NCI-H146 treated with DMSO at 0.1 percent for 48 hours (cell line): ENCODE results near the gene INAFM2.

Experiments used
- DNase-seq: peaks from one replicate; lab custom pipeline; 2025; ENCODE audit not compliant: unreplicated experiment; lab: John Stamatoyannopoulos, UW

INAFM2 gene

DNA sequence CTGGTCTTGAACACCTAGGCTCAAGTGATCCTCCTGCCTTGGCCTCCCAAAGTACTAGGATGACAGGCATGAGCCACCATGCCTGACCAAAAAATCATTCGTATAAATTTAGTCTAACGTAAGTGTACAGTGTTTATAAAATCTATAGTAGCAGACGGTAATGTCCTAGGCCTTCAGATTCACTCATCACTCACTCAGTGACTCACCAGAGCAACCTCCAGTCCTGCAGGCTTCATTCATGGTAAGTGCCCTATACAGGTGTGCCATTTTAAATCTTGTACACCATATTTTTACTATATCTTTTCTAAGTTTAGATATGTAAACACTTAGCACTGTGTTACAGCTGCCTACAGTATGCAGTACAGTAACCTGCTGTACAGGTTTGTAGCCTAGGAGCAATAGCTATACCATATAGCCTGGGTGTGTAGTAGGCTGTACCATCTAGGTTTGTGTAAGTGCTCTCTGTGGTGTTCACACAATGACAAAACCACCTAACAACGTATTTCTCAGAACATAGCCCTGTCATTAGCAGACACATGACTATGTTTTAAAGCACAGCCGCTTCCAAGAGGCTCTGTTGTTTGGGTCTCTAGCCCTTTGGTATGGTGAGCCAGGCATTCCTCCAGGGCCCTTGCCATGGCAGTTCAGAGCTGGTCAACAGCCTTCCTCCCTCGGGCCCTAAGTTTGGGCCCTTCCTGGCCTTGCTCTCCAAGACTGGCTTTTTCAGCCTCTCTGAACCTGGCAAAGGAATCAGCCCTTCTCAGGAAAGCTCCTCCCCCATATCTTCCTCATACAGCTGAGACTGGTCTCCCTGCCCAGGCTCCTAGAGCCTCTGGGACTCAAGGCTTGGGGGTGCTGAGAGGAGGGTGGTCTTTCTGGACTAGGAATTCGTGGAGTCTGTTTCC, 19.2 kb downstream of the INAFM2 start:
- no peak for DNase-seq

DNA sequence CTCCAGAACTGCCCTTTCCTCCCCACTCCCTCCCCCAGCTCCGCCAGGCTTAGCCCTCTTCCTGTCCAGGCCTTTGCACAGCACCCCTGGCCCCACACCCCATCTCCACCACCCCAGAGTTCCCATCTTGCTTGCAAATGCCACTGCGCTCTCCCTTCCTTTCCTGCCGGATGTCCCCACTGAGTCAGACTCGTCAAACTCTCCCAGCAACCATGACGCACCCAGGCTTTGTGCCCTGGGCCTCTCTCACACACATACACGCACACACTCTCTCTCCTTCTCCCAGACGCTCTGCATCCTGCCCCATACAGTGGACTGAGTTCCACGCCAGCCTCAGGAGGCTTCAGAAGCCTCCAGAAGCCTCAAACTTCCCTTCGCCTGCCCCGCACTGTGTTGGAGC, 20.0 kb downstream of the INAFM2 start:
- DNase-seq: no peak

GRCh38 chr15:40344217-40344616, 20.7 kb downstream of the INAFM2 start:
- no peak for DNase-seq

- peak; percentile 25 for DNase-seq
Measured at GRCh38 chr15:40344631-40345120, 21.2 kb downstream of the INAFM2 start.

GRCh38 chr15:40345225-40345866, 21.9 kb downstream of the INAFM2 start:
- DNase-seq: no peak

GRCh38 chr15:40345867-40346578, 22.5 kb downstream of the INAFM2 start:
- no peak for DNase-seq

DNA sequence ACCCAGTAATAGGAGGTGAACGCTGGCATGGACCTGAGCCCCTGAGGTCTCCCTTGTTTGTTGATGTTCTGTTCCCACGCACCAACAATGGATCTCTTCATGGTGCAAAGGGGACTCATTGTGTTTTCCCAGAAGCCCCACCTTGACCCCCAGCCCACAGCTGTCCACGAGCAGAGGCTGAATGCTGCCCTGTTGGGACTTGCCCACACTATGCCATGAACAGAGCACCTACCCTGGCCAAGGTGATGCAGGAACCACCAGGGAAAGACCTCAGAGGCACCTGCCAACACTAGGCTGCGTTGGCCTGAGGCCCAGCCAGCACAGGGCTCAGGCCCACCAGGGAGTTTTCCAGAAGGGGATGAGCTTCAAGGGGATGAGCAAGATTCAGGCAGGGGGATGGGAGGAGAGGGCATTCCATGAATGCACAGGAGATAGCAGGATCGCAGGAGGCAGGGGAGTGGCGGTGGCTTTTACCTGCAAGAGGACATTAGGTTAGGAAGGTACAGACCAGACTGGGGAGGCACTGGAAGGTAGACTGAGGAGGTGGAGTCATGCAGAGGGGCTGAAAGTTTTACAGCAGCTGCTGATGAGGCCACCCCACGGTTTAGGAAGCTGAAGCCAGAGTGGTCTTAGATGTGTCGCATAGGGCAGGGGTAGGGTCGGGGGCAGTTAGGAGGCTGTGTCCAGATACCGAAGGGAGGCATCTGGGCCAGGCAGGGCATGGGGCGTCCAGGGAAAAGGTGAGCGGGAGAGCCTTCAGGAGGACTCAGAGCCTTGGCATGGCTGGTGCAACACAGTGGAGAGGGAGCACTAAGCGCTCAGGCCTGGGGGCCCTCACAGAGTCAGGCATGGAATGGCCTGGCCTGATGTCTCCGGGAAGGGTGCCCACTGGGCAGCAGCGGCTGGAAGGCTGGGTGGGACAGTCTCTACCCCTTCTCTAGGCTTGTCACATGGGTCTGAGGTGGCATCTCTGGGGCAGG, 23.4 kb downstream of the INAFM2 start:
- DNase-seq: no peak

GRCh38 chr15:40347559-40348473, 24.3 kb downstream of the INAFM2 start:
- DNase-seq: no peak

GRCh38 chr15:40348474-40348870, 25.0 kb downstream of the INAFM2 start:
- no peak for DNase-seq

DNA sequence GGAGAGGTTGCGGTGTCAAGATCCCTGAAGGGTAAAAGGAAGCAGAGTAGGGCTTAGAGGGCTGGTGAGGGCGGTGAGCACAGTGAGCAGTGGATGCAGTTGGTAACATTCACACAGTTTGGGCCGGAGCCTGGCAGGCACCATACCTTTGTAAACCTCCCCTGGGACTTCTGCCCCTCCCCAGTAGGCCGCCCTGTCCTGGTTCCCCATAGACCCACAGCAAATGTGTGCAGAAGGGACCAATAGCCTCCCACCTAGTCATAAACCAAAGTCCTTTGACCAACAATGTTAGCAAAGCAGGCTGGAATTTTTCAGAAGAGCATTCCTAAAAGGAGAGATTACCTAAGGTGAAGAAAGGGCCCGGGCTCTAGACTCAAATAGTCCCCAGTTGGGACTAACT, 25.7 kb downstream of the INAFM2 start:
- no peak for DNase-seq

DNA sequence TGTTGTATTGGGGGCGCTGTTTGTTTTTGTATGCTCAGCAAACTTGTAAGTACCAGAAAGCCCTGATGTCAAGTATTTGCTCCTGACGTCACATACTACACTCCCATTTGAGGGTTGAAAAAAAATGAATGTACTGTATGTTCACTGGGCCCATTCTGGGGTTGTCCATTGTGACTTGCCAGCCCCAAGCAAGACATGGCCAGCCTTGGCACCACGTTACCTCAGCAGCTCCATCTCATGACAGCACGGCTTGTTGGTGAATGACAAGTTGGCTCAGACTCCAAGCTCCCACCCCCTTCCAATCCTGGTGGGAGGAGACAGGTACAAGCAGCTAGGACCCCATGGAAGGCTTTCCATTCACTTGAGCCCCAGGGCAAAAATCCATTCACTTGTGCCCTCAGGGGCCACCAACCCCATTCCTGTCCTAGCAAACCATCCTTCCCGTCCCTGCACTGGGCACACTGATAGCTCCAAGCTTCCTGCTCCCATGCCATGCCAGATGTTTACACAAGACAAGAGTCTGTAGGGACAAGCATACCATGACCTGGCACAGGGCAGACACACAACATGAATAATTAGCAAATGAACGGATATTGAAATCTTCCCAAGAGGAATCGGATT, 28.9 kb downstream of the INAFM2 start:
- DNase-seq: no peak

DNA sequence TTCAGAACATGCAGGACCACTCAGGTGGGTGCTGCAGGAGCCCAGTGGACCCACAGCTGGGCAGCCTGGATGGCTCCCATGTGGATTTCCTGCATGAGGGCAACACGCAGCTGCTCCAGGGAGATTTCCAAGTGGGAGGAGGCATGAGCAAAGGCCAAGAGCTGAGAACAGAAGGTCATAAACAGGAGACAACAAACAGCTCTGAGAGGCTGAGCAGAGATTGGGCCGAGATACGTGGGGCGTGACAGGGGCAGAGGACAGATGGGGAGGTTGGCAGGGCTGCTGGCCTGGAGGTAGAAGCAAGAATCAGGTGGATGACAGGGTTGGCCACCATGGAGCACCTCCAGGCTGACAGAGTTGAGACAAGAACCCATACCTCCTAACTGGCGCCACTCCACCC, 30.2 kb downstream of the INAFM2 start:
- no peak for DNase-seq

GRCh38 chr15:40354408-40355171, 31.1 kb downstream of the INAFM2 start:
- DNase-seq: no peak

- no peak for DNase-seq
Measured at GRCh38 chr15:40355976-40356585, 32.6 kb downstream of the INAFM2 start.

DNA sequence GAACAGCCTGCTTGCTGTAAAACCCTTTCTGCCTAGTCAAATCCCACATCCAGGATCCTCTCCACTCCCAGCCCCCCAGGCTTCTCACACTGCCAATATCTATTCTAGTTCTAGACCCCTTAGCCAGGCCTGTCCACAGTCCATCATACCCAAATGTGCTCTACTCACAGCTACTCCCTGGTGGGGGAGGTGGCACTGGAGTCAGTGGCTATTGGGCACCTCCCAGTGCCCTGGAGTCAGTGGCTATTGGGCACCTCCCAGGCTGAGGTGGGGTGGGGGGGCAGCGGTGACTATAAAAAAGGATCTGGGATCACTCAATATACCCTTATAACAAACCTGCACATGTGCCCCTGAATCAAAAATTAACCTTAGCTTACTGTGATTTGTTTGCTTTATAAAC, 33.8 kb downstream of the INAFM2 start:
- no peak for DNase-seq

DNA sequence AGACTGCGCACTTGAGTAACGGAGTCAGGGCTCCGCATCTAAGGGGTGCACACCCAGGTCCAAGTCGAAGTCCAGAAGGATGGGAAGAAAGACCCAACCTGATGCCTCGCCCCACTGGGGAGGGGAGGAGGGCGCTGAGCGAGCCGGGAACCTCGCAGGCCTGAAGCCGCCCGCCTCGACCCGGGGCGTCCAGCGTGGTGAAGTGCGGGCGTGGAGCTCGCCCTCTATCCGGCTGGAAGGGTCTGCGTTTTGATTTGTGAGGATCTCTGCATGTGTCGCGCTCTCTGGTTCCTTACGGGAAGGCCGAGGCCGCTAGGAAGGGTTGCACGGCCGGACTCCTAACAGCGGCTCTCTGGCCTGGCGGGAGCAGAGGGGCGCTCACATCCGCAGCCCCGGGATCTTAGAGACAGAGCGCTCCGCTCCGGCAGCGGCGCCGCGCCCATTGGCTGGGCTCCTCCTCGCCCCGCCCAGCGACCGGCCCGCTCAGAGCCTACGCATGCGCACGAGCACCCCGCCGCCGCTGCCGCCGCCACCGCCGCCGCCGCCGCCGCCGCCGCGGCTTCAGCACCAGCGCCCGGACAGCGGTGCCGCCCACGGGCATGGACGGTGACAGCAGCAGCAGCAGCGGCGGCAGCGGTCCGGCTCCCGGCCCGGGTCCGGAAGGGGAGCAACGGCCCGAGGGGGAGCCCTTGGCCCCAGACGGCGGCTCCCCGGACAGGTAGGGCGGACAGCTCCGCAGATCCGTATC, 34.4 kb downstream of the INAFM2 start, which contains the start of gene DISP2:
DISP2 (plus strand) TSS at position 497 of the 748 bp plus-strand sequence; CDS start at position 600, 103 bp downstream.
- DNase-seq: peak; percentile 56
